Breast epithelium (tissue), 4 donors: ENCODE measurements around the gene GADD45GIP1. TPM values are rescaled to one million over a fixed set of nuclear protein-coding genes. Genes with fewer than 3 reads are reported as not detected.

Experiments
- DNase-seq, 2 donors: peaks; one replicate each; pipeline ENCODE4 v3.0.0-alpha.2; 2019; ENCODE audit warnings: low spot score in 2 of 2
- H3K27ac ChIP-seq, 2 donors: fragments of 200-600 bp; sonication (generic) in 1 of 2; one replicate each; pipeline ENCODE4 v1.5.1; 2016 to 2019; ENCODE audit warnings: mild to moderate bottlenecking in 1 of 2
- H3K27me3 ChIP-seq, 2 donors: fragments of 200-600 bp; sonication (generic) in 1 of 2; one replicate each; pipeline versions ENCODE4 v1.5.1 to v1.6.0; 2017 to 2019; ENCODE audit warnings: control low read depth in 1 of 2, mild to moderate bottlenecking in 1 of 2
- H3K36me3 ChIP-seq: fragments of 200-600 bp; one replicate; pipeline ENCODE4 v1.5.1; 2019
- H3K4me1 ChIP-seq, 2 donors: fragments of 200-600 bp; sonication (generic); one replicate each; pipeline ENCODE4 v1.5.1; 2016 to 2019; ENCODE audit warnings: control low read depth in 1 of 2
- H3K4me3 ChIP-seq, 3 donors: fragments of 200-600 bp; sonication (generic); 1 replicate in 2 of 3; 2 replicates in 1 of 3; pipeline ENCODE4 v1.5.1; 2016 to 2019; ENCODE audit warnings: mild to moderate bottlenecking in 3 of 3, moderate library complexity in 2 of 3
- H3K9me3 ChIP-seq, 2 donors: fragments of 200-600 bp; sonication (generic) in 1 of 2; one replicate each; pipeline ENCODE4 v1.5.1; 2016 to 2019; ENCODE audit warnings: control low read depth in 1 of 2
- CTCF ChIP-seq, 3 donors: fragments of 450-650 bp; IDR thresholded peaks; one replicate each; pipeline ENCODE4 v1.5.1; 2016 to 2017; ENCODE audit warnings: antibody characterized with exemption in 3 of 3, mild to moderate bottlenecking in 3 of 3, moderate library complexity in 3 of 3
- POLR2A ChIP-seq: fragments of 450-650 bp; IDR thresholded peaks from one replicate; pipeline ENCODE4 v1.6.1; 2016; ENCODE audit warnings: antibody characterized with exemption, mild to moderate bottlenecking, moderate library complexity
- POLR2AphosphoS5 ChIP-seq, 3 donors: sonication (generic); formaldehyde crosslinking; IDR thresholded peaks; one replicate each; pipeline ENCODE4 v1.6.1; 2017; ENCODE audit warnings: antibody characterized with exemption in 3 of 3
- intact Hi-C: fragments of 100-400 bp; cut with DNase I; formaldehyde crosslinking; loops from one replicate; pipeline ENCODE4 v1.15.1; 2023; ENCODE audit warnings: low total_unique reads
- total RNA-seq, 3 donors: library from RNA; depleted of rRNA; stranded (reverse); fragments of >200 nt; gene quantifications; one replicate each; pipeline ENCODE4 v1.1.0, GENCODE V29; 2016

The GADD45GIP1 gene
- total RNA-seq, 3 donors from 2014 or later, result 30.3 to 44.2 (median 31.5) TPM

DNA sequence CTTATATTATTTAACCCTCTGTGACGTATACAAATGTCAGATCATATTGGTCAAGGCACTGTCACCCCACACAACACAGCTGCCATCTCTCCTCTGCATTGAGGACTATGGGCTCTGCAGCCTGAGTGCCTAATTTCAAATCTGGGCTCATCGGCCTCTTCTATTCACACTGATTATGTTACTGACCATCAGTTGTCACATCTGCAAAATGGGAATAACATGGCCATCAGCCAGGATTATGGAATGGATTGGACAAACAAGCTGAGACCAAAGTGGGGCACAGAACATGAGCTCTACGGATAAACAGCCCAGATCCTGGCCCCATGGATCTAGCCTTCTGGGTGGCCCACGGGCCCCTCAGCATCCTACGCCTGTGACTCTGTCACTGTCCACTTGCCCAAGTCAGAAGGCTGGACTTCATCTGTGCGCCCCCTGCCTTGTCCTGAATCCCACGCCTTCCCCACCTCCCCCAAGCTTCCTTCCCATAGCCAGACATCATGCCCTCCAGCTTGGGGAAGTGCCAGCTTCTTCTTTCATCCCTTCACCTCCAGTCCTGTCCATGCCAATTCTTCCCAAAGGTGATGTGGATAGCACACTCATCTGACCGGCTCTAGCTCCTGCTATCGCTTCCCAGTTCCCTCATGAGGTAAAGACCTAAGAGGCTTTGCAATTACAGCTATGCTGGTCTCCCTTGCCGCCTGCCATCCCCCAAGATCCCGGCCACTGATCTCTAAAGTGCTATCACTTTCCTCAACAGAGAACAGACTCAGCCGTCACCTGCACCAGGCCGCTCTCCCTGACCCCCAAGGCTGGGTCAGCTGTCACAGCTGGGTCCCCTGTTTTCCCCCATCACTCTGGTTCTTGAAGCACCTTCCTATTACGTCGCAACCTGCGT is 24.4 kb downstream of the GADD45GIP1 start:
- Histone ChIP-seq H3K27ac (peak overlapping the region; percentile 81), H3K4me1 (peaks cover 4 to 12% of the 10 kb centered on the region in 2 donors), H3K27me3 (no peaks in the 10 kb centered on the region), H3K9me3 (no peaks in the 10 kb centered on the region), H3K4me3 (peak overlapping the region; percentile 86 to 97 (median 96)), H3K36me3 (peaks cover 6% of the 10 kb centered on the region)
- intact Hi-C loops, result no loop called here
- DNase-seq, result no peak
- TF ChIP-seq POLR2AphosphoS5 (IDR thresholded peaks at IDR 0.05), result no peak
- TF ChIP-seq POLR2A, result no peak
- no peak for TF ChIP-seq CTCF (IDR thresholded peaks at IDR 0.05)

GRCh38 chr19:12930002-12930645 is 26.9 kb downstream of the GADD45GIP1 start:
- Histone ChIP-seq H3K4me1 (peaks cover 4 to 9% of the 10 kb centered on the region in 2 donors), H3K9me3 (no peaks in the 10 kb centered on the region), H3K36me3 (peaks cover 13% of the 10 kb centered on the region), H3K4me3 (no peak overlapping the region), H3K27me3 (no peaks in the 10 kb centered on the region), H3K27ac (no peak overlapping the region)
- TF ChIP-seq POLR2AphosphoS5 (IDR thresholded peaks at IDR 0.05) (no peak), CTCF (IDR thresholded peaks at IDR 0.05) (no peak), POLR2A (no peak)
- intact Hi-C loops, result no loop called here
- no peak for DNase-seq

GRCh38 chr19:12924621-12925310 is 32.3 kb downstream of the GADD45GIP1 start:
- Histone ChIP-seq H3K4me1 (no peaks in the 10 kb centered on the region), H3K27me3 (no peaks in the 10 kb centered on the region), H3K36me3 (peaks cover 23% of the 10 kb centered on the region), H3K9me3 (no peaks in the 10 kb centered on the region), H3K27ac (no peak overlapping the region), H3K4me3 (no peak overlapping the region)
- TF ChIP-seq POLR2A (no peak), CTCF (IDR thresholded peaks at IDR 0.05) (no peak), POLR2AphosphoS5 (IDR thresholded peaks at IDR 0.05) (no peak)
- intact Hi-C loops, result no loop called here
- DNase-seq, result no peak

- no peak for DNase-seq
- Histone ChIP-seq H3K4me3 (no peak overlapping the region), H3K4me1 (no peaks in the 10 kb centered on the region), H3K36me3 (peaks cover 17% of the 10 kb centered on the region), H3K27ac (no peak overlapping the region), H3K27me3 (no peaks in the 10 kb centered on the region), H3K9me3 (no peaks in the 10 kb centered on the region)
- TF ChIP-seq POLR2A (no peak), CTCF (IDR thresholded peaks at IDR 0.05) (no peak), POLR2AphosphoS5 (IDR thresholded peaks at IDR 0.05) (no peak)
- intact Hi-C loops, result no loop called here
Observed at GRCh38 chr19:12922959-12923358, 34.1 kb downstream of the GADD45GIP1 start.
